BLaER1 treated with 17β-estradiol and CSF1 and Interleukin-3, amounts not matched to agents 10 nM and 100 nM (cell line): Measurements from ENCODE around the gene NR2C2.
"Not testable (repeated sequence)": the region's sequence is repeated elsewhere in the genome, so short reads cannot be mapped to it uniquely, and the experiment has no call there.

Experiments
- H3K27ac ChIP-seq, 11 experiments: shearing (Covaris generic); formaldehyde crosslinking; 2 replicates each; pipeline ENCODE4 v1.8.1; 2022
- H3K27me3 ChIP-seq, 11 experiments: shearing (Covaris generic); formaldehyde crosslinking; 2 replicates each; pipeline ENCODE4 v1.8.1; 2022
- H3K36me3 ChIP-seq, 11 experiments: shearing (Covaris generic); formaldehyde crosslinking; 2 replicates each; pipeline ENCODE4 v1.8.1; 2022
- H3K4me1 ChIP-seq, 10 experiments: shearing (Covaris generic); formaldehyde crosslinking; 2 replicates each; pipeline ENCODE4 v1.8.1; 2022
- H3K4me2 ChIP-seq, 11 experiments: shearing (Covaris generic); formaldehyde crosslinking; 2 replicates each; pipeline ENCODE4 v1.8.1; 2022
- H3K4me3 ChIP-seq, 10 experiments: shearing (Covaris generic); formaldehyde crosslinking; 2 replicates each; pipeline ENCODE4 v1.8.1; 2022
- H3K9ac ChIP-seq, 11 experiments: shearing (Covaris generic); formaldehyde crosslinking; 2 replicates each; pipeline ENCODE4 v1.8.1; 2022
- H3K9me3 ChIP-seq, 11 experiments: shearing (Covaris generic); formaldehyde crosslinking; replicated peaks in 1 of 11; 2 replicates each; pipeline ENCODE4 v1.8.1; 2022
- H4K20me1 ChIP-seq, 11 experiments: shearing (Covaris generic); formaldehyde crosslinking; 2 replicates each; pipeline ENCODE4 v1.8.1; 2022
- Cebpa-rat ChIP-seq, 11 experiments: shearing (Covaris generic); IDR thresholded peaks; 2 replicates each; pipeline ENCODE4 v1.8.1; 2022

NR2C2 gene

DNA sequence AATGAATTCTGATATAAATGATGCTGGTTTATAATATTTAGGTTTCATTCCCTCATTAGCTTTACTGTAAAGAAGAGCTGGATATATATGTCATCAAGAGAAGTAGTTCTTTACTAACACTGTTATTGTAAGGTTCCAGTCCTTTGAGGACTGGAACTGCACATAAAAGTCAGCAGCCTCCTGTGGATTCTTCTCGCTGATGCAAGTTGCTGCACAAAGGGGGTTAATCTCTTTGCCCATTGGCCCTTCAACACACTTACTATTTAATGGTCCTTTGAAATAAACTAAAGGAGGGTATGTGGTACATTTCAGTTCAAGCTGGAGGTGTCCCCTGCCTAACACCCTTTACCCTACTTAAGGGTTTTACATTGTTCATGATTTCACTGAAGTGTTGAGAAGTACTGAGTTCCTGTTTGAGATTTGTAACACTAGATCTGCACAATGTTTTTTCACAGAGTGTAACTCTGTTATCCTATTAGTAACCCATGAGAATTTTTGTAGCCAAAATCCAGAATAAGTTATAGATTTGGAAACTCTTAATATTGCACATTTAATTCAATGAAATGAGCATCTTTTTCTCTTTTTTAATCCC is 43.9 kb downstream of the NR2C2 start:
- H3K4me3 ChIP-seq: no peak overlapping the region
- no peaks in the 10 kb centered on the region for H3K9me3 ChIP-seq
- H3K4me1 ChIP-seq: peaks cover 0 to 11% (median 0%) of the 10 kb centered on the region in 10 experiments; a peak in 4 of 20 replicates
- no peaks in the 10 kb centered on the region for H3K27me3 ChIP-seq
- no peak for TF ChIP-seq Cebpa-rat (IDR thresholded peaks at IDR 0.05)
- H4K20me1 ChIP-seq: peaks cover 37 to 96% (median 68%) of the 10 kb centered on the region in 11 experiments; a peak in 21 of 22 replicates
- H3K9ac ChIP-seq: no peak overlapping the region
- no peak overlapping the region for H3K4me2 ChIP-seq
- H3K36me3 ChIP-seq: peaks cover 0 to 20% (median 5%) of the 10 kb centered on the region in 11 experiments; a peak in 10 of 22 replicates
- H3K27ac ChIP-seq: no peak overlapping the region

DNA sequence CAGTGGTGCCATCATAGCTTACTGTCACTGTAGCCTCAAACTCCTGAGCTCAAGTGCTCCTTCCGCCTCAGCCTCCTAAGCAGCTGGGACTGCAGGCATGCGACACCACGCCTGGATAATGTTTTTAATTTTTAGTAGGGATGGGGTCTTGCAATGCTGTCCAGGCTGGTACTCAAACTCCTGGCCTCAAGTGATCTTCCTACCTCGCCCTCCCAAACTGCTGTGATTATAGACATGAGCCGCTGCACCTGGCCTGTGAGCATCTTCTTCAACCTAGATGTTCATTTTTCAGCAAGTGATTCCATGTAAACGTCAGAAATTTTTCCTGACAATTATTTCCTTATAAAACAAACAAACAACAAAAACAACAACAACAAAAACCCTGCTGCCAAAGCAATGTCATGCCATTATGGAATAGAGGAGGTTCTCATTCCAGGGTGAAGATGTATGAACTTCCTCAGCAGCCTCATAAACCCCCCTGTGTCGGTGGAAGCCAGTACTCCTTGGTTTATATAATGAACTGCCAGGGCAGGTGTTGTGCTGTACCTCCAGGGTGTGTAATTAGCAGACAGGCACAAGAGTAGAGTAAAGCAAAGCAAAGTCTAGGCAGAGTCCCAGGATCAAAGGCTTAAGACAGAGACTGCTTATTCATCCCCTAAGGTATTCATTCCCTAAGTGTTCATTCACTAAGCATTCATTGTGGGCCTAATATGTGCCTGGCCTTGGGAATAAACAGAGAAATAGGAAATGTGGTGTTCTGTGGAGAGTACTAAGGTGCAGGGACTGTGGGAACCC is 44.6 kb downstream of the NR2C2 start:
- H3K27me3 ChIP-seq: no peaks in the 10 kb centered on the region
- H3K4me2 ChIP-seq: no peak overlapping the region
- H3K36me3 ChIP-seq: peaks cover 0 to 19% (median 8%) of the 10 kb centered on the region in 11 experiments; a peak in 11 of 22 replicates
- no peak overlapping the region for H3K27ac ChIP-seq
- no peak overlapping the region for H3K4me3 ChIP-seq
- H4K20me1 ChIP-seq: peaks cover 37 to 96% (median 63%) of the 10 kb centered on the region in 11 experiments; a peak in 21 of 22 replicates
- no peak for TF ChIP-seq Cebpa-rat (IDR thresholded peaks at IDR 0.05)
- no peak overlapping the region; a peak in 1 of 22 replicates for H3K9ac ChIP-seq
- H3K4me1 ChIP-seq: peaks cover 0 to 17% (median 5%) of the 10 kb centered on the region in 10 experiments; a peak in 6 of 20 replicates
- H3K9me3 ChIP-seq: peaks cover 0 to 6% (median 0%) of the 10 kb centered on the region in 11 experiments; a peak in 3 of 22 replicates

DNA sequence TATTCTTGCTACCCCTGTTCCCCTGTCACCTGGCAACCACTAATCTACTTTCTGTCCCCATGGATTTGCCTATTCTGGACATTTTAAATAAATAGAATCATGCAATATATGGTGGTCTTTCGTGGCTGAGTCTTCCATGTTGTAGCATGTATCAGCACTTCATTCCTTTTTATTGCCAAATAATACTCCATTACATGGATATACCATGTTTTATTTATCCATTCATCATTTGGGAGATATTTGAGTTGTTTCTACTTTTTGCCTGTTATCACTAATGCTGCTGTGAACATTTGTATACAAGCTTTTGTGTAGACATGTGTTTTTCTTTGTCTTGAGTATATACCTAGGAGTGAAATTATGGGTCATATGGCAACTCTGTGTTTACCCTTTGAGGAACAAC is 50.6 kb downstream of the NR2C2 start:
- no peak for TF ChIP-seq Cebpa-rat (IDR thresholded peaks at IDR 0.05)

GRCh38 chr3:14999182-14999581 is 51.8 kb downstream of the NR2C2 start:
- not testable (repeated sequence) for H3K27ac ChIP-seq, H3K27me3 ChIP-seq, H3K4me2 ChIP-seq, H3K4me3 ChIP-seq, H3K4me1 ChIP-seq, H3K9ac ChIP-seq
- H4K20me1 ChIP-seq: peaks cover 0 to 43% (median 4%) of the 10 kb centered on the region in 11 experiments; a peak in 9 of 22 replicates
- peaks cover 35 to 65% (median 48%) of the 10 kb centered on the region in 11 experiments for H3K9me3 ChIP-seq
- H3K36me3 ChIP-seq: peaks cover 36 to 72% (median 58%) of the 10 kb centered on the region in 11 experiments

More for the DNA sequence above, 50.6 kb downstream of the NR2C2 start:
- Histone ChIP-seq H3K9me3 (peaks cover 28 to 53% (median 36%) of the 10 kb centered on the region in 11 experiments; a peak in 21 of 22 replicates), H3K4me1 (peaks cover 0 to 9% (median 0%) of the 10 kb centered on the region in 10 experiments; a peak in 4 of 20 replicates), H3K4me2 (no peak overlapping the region), H3K27me3 (no peaks in the 10 kb centered on the region), H3K4me3 (no peak overlapping the region), H4K20me1 (peaks cover 0 to 47% (median 11%) of the 10 kb centered on the region in 11 experiments; a peak in 13 of 22 replicates), H3K9ac (no peak overlapping the region), H3K27ac (no peak overlapping the region), H3K36me3 (peaks cover 28 to 60% (median 47%) of the 10 kb centered on the region in 11 experiments)

- H3K4me1 ChIP-seq: peaks cover 0 to 2% (median 0%) of the 10 kb centered on the region in 10 experiments; a peak in 1 of 20 replicates
- H3K9ac ChIP-seq: no peak overlapping the region
- no peak overlapping the region for H3K4me3 ChIP-seq
- peaks cover 90 to 100% (median 98%) of the 10 kb centered on the region in 11 experiments for H3K36me3 ChIP-seq
- no peak overlapping the region for H3K27ac ChIP-seq
- no peak for TF ChIP-seq Cebpa-rat (IDR thresholded peaks at IDR 0.05)
- H4K20me1 ChIP-seq: peaks cover 0 to 12% (median 0%) of the 10 kb centered on the region in 11 experiments; a peak in 7 of 22 replicates
- H3K27me3 ChIP-seq: no peaks in the 10 kb centered on the region
- H3K9me3 ChIP-seq: peaks cover 5 to 25% (median 22%) of the 10 kb centered on the region in 11 experiments; a peak in 19 of 22 replicates
- no peak overlapping the region for H3K4me2 ChIP-seq
These were observed 60.3 kb downstream of the NR2C2 start for GRCh38 chr3:15007681-15008141.

DNA sequence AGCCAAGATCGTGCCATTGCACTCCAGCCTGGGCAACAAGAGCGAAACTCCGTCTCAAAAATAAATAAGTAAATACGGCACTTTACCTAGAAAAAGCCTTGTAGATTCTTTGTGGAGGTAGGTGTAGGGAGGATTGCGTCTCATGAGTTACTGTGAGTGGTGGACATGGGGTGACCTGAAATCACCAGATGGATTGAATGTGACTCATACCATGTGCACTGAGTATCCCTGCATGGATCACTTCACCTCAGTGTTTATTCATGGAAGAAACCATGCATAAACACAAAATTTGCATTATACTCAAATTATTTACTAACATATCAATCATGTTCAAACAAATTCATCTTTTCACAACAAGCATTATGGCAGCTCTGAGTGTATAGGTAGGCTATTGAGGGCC is 61.8 kb downstream of the NR2C2 start:
- no peak overlapping the region for H3K9ac ChIP-seq
- H3K36me3 ChIP-seq: peaks cover 91 to 100% (median 98%) of the 10 kb centered on the region in 11 experiments
- H3K9me3 ChIP-seq: peaks cover 0 to 10% (median 9%) of the 10 kb centered on the region in 11 experiments; a peak in 18 of 22 replicates
- no peak for TF ChIP-seq Cebpa-rat (IDR thresholded peaks at IDR 0.05)
- H3K4me3 ChIP-seq: no peak overlapping the region
- H3K4me2 ChIP-seq: no peak overlapping the region
- H3K27me3 ChIP-seq: no peaks in the 10 kb centered on the region
- H3K4me1 ChIP-seq: no peaks in the 10 kb centered on the region
- no peak overlapping the region for H3K27ac ChIP-seq
- peaks cover 0 to 9% (median 0%) of the 10 kb centered on the region in 11 experiments; a peak in 7 of 22 replicates for H4K20me1 ChIP-seq

DNA sequence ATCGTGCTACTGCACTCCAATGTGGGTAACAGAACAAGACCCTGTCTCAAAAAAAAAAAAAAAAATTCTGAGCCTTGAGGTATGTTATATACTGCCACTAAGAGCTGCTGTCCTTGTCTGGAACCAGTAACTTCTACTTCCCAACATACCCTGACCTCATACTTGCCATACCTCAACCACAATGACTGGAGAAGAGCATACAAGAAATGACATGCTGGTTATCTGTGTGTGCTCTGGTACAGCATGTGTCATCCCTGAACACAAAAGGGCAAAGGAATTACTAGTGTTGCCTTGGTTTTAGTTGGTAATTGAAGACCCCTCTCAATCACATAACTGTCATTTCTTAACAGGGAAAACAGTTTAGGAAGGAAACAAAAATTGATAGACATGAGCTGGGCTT is 63.3 kb downstream of the NR2C2 start:
- Histone ChIP-seq H3K4me1 (no peaks in the 10 kb centered on the region), H3K9me3 (no peaks in the 10 kb centered on the region), H3K36me3 (peaks cover 91 to 100% (median 98%) of the 10 kb centered on the region in 11 experiments), H3K27me3 (no peaks in the 10 kb centered on the region), H3K27ac (no peak overlapping the region), H4K20me1 (peaks cover 0 to 9% (median 0%) of the 10 kb centered on the region in 11 experiments; a peak in 6 of 22 replicates), H3K4me2 (no peak overlapping the region), H3K4me3 (no peak overlapping the region), H3K9ac (no peak overlapping the region)
- no peak for TF ChIP-seq Cebpa-rat (IDR thresholded peaks at IDR 0.05)

- H3K4me1 ChIP-seq: no peaks in the 10 kb centered on the region
- no peak overlapping the region for H3K4me2 ChIP-seq
- H3K9ac ChIP-seq: no peak overlapping the region
- peaks cover 0 to 9% (median 0%) of the 10 kb centered on the region in 11 experiments; a peak in 6 of 22 replicates for H4K20me1 ChIP-seq
- H3K36me3 ChIP-seq: peaks cover 92 to 100% (median 99%) of the 10 kb centered on the region in 11 experiments
- H3K4me3 ChIP-seq: no peak overlapping the region
- no peaks in the 10 kb centered on the region for H3K9me3 ChIP-seq
- H3K27me3 ChIP-seq: no peaks in the 10 kb centered on the region
- H3K27ac ChIP-seq: no peak overlapping the region
- no peak for TF ChIP-seq Cebpa-rat (IDR thresholded peaks at IDR 0.05)
These were observed 63.8 kb downstream of the NR2C2 start for GRCh38 chr3:15011174-15011573.
